PC-3 (cell line): ENCODE data around the gene LCNL1. TPM values are rescaled to one million over a fixed set of nuclear protein-coding genes. Genes with fewer than 3 reads are reported as not detected.

ENCODE experiments used
- ATAC-seq: fragments of 200-7000 bp; cut with Tn5 transposase; 2 replicates; pipeline ENCODE4 v1.9.1; 2020; ENCODE audit warnings: mild to moderate bottlenecking, moderate library complexity
- BruUV-seq: library from RNA; stranded (reverse); fragments of 400-500 nt; replicated peaks from 2 replicates; lab custom pipeline; 2021; lab: Mats Ljungman, UMichigan
- CTCF ChIA-PET: fragments of 300-600 bp; sonication (Branson Sonifier 250); formaldehyde crosslinking; loops from one replicate; lab custom pipeline; 2022; ENCODE audit warnings: antibody characterized with exemption; lab: Charles Lee
- POLR2A ChIA-PET: fragments of 300-600 bp; sonication (Branson Sonifier 250); formaldehyde crosslinking; loops from one replicate; lab custom pipeline; 2022; ENCODE audit warnings: antibody characterized with exemption; ENCODE audit not compliant: unreplicated experiment; lab: Charles Lee
- DNase-seq: peaks from one replicate; pipeline ENCODE4 v3.0.0-alpha.2; 2015
- H2AFZ ChIP-seq: fragments of 300-600 bp; sonication (generic); 2 replicates; pipeline ENCODE4 v1.6.0; 2016; ENCODE audit warnings: antibody characterized with exemption, low read length
- H3F3A ChIP-seq: fragments of 300-600 bp; sonication (generic); one replicate; pipeline ENCODE4 v1.6.0; 2017; ENCODE audit warnings: antibody characterized with exemption, low read length, control low read depth, mild to moderate bottlenecking; ENCODE audit not compliant: unreplicated experiment
- H3K27ac ChIP-seq: fragments of 300-600 bp; sonication (generic); 2 replicates; pipeline ENCODE4 v1.5.1; 2016; ENCODE audit warnings: mild to moderate bottlenecking, low read length
- H3K27me3 ChIP-seq: fragments of 300-600 bp; sonication (generic); 2 replicates; pipeline ENCODE4 v1.6.1; 2016; ENCODE audit warnings: low read length, mixed read lengths
- H3K36me3 ChIP-seq: fragments of 300-600 bp; sonication (generic); 2 replicates; pipeline ENCODE4 v1.6.1; 2016; ENCODE audit warnings: low read depth, mixed run types, low read length, mixed read lengths
- H3K4me1 ChIP-seq: fragments of 300-600 bp; sonication (generic); 2 replicates; pipeline ENCODE4 v1.5.1; 2016; ENCODE audit warnings: low read length; ENCODE audit not compliant: insufficient read depth
- H3K4me2 ChIP-seq: fragments of 300-600 bp; sonication (generic); 2 replicates; pipeline ENCODE4 v1.6.0; 2016; ENCODE audit warnings: low read length
- H3K4me3 ChIP-seq: fragments of 300-600 bp; sonication (generic); 2 replicates; pipeline ENCODE4 v1.5.1; 2016; ENCODE audit warnings: mild to moderate bottlenecking, low read length, mixed read lengths
- H3K79me2 ChIP-seq: fragments of 300-600 bp; sonication (generic); 2 replicates; pipeline ENCODE4 v1.6.1; 2017; ENCODE audit warnings: low read length, mixed read lengths
- H3K9ac ChIP-seq: fragments of 300-600 bp; sonication (generic); 2 replicates; pipeline ENCODE4 v1.6.0; 2016; ENCODE audit warnings: mild to moderate bottlenecking, low read length
- H3K9me2 ChIP-seq: fragments of 300-600 bp; sonication (generic); replicated peaks from 2 replicates; pipeline ENCODE4 v1.6.1; 2016; ENCODE audit warnings: mixed run types, low read length, mixed read lengths
- H3K9me3 ChIP-seq: fragments of 300-600 bp; sonication (generic); 2 replicates; pipeline ENCODE4 v1.6.1; 2016; ENCODE audit warnings: low read length, mixed read lengths
- H4K20me1 ChIP-seq: fragments of 300-600 bp; sonication (generic); 2 replicates; pipeline ENCODE4 v1.6.1; 2016; ENCODE audit warnings: low read length, mixed read lengths
- CTCF ChIP-seq: fragments of 300-600 bp; sonication (generic); conservative IDR thresholded peaks from 2 replicates; pipeline ENCODE4 v1.5.1; 2017; ENCODE audit warnings: antibody characterized with exemption, low read depth, mild to moderate bottlenecking, low read length
- EZH2 ChIP-seq: fragments of 300-600 bp; sonication (generic); IDR thresholded peaks from one replicate; pipeline ENCODE4 v1.6.1; 2017; ENCODE audit warnings: antibody characterized with exemption, mild to moderate bottlenecking, low read length; ENCODE audit not compliant: unreplicated experiment
- EZH2phosphoT487 ChIP-seq: fragments of 300-600 bp; sonication (generic); IDR thresholded peaks from 2 replicates; pipeline ENCODE4 v1.6.1; 2018; ENCODE audit warnings: mild to moderate bottlenecking, antibody characterized with exemption, low read length, borderline replicate concordance
- intact Hi-C: fragments of 100-400 bp; cut with micrococcal nuclease; formaldehyde crosslinking; loops from 2 replicates; pipeline ENCODE4 v1.9.0; 2023
- total RNA-seq: library from RNA; depleted of rRNA; stranded (reverse); fragments of >200 nt; gene quantifications from 2 replicates; pipeline ENCODE4 v1.2.3, GENCODE V29; 2014

The LCNL1 gene
- total RNA-seq, 1 experiment from 2014 or later: not detected

GRCh38 chr9:136994888-136995230 lies 12.1 kb downstream of the LCNL1 start:
- Histone ChIP-seq H3K9me3 (no peaks in the 10 kb centered on the region), H3F3A (no peaks in the 10 kb centered on the region), H3K79me2 (peaks cover 16% of the 10 kb centered on the region), H3K4me1 (peaks cover 27% of the 10 kb centered on the region), H3K9ac (no peak overlapping the region), H3K4me3 (no peak overlapping the region), H3K36me3 (no peaks in the 10 kb centered on the region; the same call in 1 of the 2 replicates), H3K4me2 (no peak overlapping the region), H3K27ac (no peak overlapping the region), H2AFZ (no peak overlapping the region), H4K20me1 (no peaks in the 10 kb centered on the region), H3K27me3 (no peaks in the 10 kb centered on the region), H3K9me2 (no peaks in the 10 kb centered on the region)
- no peak for DNase-seq
- intact Hi-C loops: loop anchor here (10.0 kb wide), 1 partner anchor 150 kb away; the partner anchor contains the start of genes AJM1 and PHPT1
- no peak for ATAC-seq
- ChIA-PET CTCF (no interaction called here), POLR2A (no interaction called here)
- no TSS peak for BruUV-seq
- no peak for TF ChIP-seq CTCF
- TF ChIP-seq EZH2phosphoT487: no peak
- no peak for TF ChIP-seq EZH2

- DNase-seq: no peak
- Histone ChIP-seq H3K27ac (no peak overlapping the region), H3K9me2 (no peaks in the 10 kb centered on the region), H3K4me3 (no peak overlapping the region), H3K4me2 (no peak overlapping the region), H4K20me1 (no peaks in the 10 kb centered on the region), H3K79me2 (peaks cover 16% of the 10 kb centered on the region), H3F3A (no peaks in the 10 kb centered on the region), H3K9me3 (no peaks in the 10 kb centered on the region), H3K9ac (no peak overlapping the region), H2AFZ (no peak overlapping the region), H3K27me3 (no peaks in the 10 kb centered on the region), H3K36me3 (no peaks in the 10 kb centered on the region; the same call in 1 of the 2 replicates), H3K4me1 (peaks cover 27% of the 10 kb centered on the region)
- TF ChIP-seq CTCF (no peak), EZH2phosphoT487 (no peak), EZH2 (no peak)
- no peak for ATAC-seq
- BruUV-seq: no TSS peak
- CTCF ChIA-PET: interaction anchor here (0.7 to 1.4 kb wide), 3 partner anchors 39 to 47 kb away, joined by 3 to 9 read pairs (median 3); no protein-coding TSS in a partner anchor
- POLR2A ChIA-PET: no interaction called here
- intact Hi-C loops: loop anchor here (10.0 kb wide), 1 partner anchor 151 kb away; the partner anchor contains the start of genes AJM1 and PHPT1
These were observed 12.6 kb downstream of the LCNL1 start for GRCh38 chr9:136995362-136995761.

GRCh38 chr9:136995772-136996311 lies 13.0 kb downstream of the LCNL1 start:
- DNase-seq (no peak), ATAC-seq (peak; percentile 4; the same call in 1 of the 2 replicates)
- ChIA-PET POLR2A (no interaction called here), CTCF (interaction anchor here (0.7 to 1.4 kb wide), 5 partner anchors 34 to 52 kb away, joined by 3 to 9 read pairs (median 3); partner anchors contain the start of gene FBXW5)
- Histone ChIP-seq H3K4me1 (peaks cover 27% of the 10 kb centered on the region), H2AFZ (no peak overlapping the region), H3K9ac (no peak overlapping the region), H4K20me1 (no peaks in the 10 kb centered on the region), H3F3A (no peaks in the 10 kb centered on the region), H3K9me3 (no peaks in the 10 kb centered on the region), H3K27ac (no peak overlapping the region), H3K9me2 (no peaks in the 10 kb centered on the region), H3K4me3 (peak overlapping the region; percentile 58), H3K27me3 (no peaks in the 10 kb centered on the region), H3K4me2 (peak overlapping the region; percentile 77), H3K79me2 (peaks cover 16% of the 10 kb centered on the region), H3K36me3 (no peaks in the 10 kb centered on the region; the same call in 1 of the 2 replicates)
- TF ChIP-seq EZH2phosphoT487 (no peak), CTCF (no peak), EZH2 (no peak)
- BruUV-seq: no TSS peak
- intact Hi-C loops: loop anchor here (10.0 kb wide), 1 partner anchor 151 kb away; the partner anchor contains the start of genes AJM1 and PHPT1
